ENCODE data around the gene PEX14.
"Not testable (repeated sequence)": the region's sequence is repeated elsewhere in the genome, so short reads cannot be mapped to it uniquely, and the experiment has no call there.

Gene PEX14, protein sequence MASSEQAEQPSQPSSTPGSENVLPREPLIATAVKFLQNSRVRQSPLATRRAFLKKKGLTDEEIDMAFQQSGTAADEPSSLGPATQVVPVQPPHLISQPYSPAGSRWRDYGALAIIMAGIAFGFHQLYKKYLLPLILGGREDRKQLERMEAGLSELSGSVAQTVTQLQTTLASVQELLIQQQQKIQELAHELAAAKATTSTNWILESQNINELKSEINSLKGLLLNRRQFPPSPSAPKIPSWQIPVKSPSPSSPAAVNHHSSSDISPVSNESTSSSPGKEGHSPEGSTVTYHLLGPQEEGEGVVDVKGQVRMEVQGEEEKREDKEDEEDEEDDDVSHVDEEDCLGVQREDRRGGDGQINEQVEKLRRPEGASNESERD

GRCh38 chr1:10474613-10475507, at the start of gene PEX14:
TSS of gene PEX14 (plus strand) at chr1:10474950. CDS start at chr1:10474967, 17 bp downstream.
- peak; percentile 82 for DNase-seq

- not testable (repeated sequence) for DNase-seq
Measured at GRCh38 chr1:10425826-10426534, 48.8 kb upstream of the PEX14 start.

DNA sequence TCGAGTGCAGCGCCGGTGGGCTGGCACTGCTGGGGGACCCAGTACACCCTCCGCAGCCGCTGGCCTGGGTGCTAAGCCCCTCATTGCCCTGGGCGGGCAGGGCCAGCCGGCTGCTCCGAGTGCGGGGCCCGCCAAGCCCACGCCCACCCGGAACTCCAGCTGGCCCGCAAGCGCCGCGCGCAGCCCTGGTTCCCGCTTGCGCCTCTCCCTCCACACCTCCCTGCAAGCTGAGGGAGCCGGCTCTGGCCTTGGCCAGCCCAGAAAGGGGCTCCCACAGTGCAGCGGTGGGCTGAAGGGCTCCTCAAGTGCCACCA, 48.3 kb upstream of the PEX14 start:
- DNase-seq, result not testable (repeated sequence)

DNA sequence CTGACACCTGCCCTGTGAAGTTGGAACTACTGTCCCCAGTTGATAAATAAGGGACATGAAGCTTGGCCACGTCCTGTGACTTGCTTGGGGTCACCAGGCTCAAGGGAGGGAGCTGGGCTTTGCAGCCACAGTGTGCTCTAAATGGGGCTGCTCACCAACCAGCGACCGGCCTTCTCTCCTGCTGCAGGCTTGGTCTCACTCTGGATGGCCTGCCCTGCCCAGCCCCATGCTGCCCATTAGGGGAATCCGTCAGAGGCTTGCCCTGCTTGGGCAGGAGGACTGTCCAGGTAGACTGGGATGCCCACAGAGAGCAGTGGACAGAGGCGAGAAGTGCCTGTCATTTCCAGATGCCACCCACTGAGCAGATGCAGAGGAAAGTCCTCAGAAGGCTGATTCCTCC, 45.8 kb upstream of the PEX14 start:
- no peak for DNase-seq

DNA sequence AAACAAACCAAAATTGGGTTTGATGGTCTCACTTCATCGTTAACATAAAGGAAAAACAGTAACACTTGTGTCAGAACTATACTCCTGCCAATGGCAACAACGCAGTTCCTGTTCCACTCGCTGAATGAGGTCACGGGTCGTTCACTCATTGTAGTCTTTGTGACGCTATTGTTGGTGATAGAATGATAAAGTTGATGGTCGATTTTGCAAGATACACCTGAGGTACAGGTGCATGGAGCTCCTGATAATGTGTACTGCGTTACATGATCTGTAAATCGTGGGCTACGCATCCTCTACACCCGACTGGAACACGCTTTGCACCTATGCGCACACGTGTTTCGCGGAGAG, 44.9 kb upstream of the PEX14 start:
- DNase-seq, result no peak

DNA sequence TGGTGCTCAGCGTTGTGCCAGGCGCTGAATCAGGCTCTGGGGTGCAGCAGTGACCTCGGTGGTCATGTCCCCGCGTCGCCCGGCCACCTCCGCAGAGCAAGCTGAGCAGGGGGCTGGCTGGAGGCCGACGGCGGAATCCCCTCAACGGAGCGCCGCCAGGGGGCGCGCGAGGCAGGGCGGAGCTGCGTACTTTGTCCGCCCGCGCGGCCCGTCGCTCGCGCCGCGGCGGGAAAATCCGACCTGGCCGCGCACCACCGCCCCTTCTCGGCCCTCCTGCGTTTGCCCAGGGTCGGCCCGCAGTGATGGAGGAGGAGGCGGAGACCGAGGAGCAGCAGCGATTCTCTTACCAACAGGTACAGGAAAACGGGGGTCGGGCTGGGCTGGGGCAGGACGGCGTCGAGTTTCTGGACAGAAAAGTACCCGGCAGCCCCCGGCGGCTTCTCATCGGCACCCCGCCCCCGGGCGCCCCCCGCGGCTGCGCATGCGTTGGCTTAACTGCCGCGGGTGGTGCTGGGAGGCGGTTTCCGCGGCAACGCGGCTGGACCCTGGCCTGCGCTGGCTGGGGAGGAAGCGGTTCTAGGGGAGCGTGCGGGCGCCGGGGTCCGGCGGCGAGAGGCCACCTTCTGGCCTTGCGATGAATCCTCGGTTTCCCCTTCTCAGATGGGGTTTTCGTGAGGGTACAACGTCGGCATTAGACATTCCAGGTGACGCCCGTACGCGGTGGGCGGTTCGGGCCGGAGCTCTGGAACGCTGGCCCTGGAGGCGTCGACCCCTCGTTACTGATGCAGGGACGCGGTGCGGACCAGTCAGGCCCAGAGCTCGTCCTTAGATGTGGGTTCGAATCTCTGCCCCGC, 44.3 kb upstream of the PEX14 start, which contains the start of gene CENPS:
TSS of gene CENPS (plus strand) at position 218 of the 854 bp plus-strand sequence. CDS start at position 303, 85 bp downstream.
- DNase-seq, result peak; percentile 61

DNA sequence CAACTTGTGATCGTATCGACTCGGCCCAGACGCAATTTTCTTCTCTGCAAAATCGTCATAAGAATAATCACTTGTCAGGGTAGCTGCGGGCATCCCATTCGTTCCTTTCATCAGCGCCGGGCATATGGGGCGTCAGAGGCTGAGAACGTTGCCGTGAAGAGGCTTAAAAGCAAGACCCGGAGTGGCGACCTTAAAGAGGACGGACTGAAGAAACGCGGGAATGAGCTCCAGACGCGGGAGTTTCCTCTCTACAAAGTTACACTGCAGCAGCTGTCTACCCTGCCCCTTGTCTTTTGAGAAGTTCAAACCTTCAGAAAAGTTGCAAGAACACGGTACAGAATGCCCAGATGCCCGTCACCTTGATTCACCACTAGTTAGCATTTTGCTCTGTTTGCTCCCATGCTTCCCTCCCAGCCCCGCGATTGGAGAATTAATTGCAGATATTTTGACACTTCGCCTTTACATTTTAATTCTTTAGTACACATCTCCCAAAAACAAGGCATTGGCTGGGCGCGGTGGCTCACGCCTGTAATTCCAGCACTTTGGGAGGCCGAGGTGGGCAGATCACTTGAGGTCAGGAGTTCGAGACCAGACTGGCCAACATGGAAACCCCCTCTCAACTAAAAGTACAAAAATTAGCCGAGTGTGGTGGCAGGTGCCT, 43.5 kb upstream of the PEX14 start:
- no peak for DNase-seq

- no peak for DNase-seq
Measured at GRCh38 chr1:10432910-10433700, 41.6 kb upstream of the PEX14 start.

- DNase-seq, result no peak
Measured at GRCh38 chr1:10433790-10434189, 41.0 kb upstream of the PEX14 start.

- no peak for DNase-seq
Measured at GRCh38 chr1:10434590-10434989, 40.2 kb upstream of the PEX14 start.

DNA sequence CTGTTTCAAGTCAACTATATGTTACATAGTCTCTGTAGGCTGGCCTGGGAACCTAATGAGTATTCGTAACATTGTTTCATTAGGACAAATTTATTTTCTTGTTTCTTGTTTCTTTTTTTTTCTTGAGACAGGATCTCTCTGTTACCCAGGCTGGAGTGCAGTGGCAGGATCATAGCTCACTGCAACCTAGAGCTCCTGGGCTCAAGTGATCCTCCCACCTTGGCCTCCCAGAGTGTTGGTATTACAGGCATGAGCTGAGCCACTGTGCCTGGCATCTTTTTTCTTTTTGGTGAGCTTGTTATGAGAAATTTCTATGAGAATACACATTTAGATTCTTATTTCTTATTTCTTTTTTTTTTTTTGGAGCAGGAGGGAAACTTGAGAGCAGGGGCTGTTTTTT, 37.7 kb upstream of the PEX14 start:
- DNase-seq, result no peak

DNA sequence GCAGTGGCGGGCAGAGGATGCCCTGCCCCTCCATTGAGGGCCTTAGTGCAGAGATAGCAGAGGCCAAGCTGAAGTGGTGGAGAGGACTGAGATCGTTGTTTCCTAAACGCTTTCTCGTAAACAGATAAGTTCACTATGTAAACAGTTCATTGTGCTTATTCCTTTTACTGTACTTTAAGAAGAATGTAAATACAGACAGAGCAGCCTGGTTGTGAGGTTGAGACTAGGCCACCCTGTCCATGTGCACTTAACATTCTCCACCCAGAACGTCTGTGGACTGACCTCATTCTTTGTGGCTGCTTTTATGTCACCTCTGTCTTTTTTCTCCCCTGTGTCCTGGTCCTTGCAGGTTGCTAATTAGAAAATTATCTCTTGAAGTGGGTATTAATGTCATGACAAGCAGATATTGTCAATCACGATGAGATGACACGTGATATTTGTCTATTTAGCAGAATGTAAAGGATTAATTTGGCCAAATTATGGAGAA, 36.0 kb upstream of the PEX14 start:
- DNase-seq, result no peak

- no peak for DNase-seq
Measured at GRCh38 chr1:10440305-10440704, 34.4 kb upstream of the PEX14 start.

GRCh38 chr1:10440794-10441193, 34.0 kb upstream of the PEX14 start:
- DNase-seq, result no peak

GRCh38 chr1:10444248-10444647, 30.5 kb upstream of the PEX14 start:
- DNase-seq, result no peak

DNA sequence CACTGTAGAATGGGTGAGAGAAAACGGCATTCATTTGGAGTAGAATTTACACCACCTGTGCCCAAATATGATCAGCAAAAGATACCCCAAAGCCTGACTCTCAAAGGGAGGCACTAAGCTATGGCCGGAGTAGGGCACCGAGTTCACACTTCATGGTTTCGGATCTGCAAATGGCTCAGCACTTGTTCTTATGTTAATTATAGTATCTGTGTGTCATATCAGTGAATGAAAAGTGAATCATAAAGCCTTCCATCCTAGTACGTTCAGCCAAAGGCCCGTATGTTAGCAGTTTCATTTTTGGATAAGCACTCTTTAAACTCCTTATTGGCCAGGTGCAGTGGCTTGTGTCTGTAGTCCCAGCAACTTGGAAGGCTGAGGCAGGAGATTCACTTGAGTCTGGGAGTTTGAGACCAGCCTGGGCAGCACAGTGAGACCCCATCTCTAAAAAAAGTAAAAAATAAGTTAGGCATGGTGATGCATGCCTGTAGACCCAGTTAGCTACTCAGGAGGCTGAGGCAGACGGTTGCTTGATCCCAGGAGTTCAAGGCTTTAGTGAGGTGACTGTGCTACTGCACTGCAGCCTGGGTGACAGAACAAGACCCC, 29.9 kb upstream of the PEX14 start:
- DNase-seq, result no peak

DNA sequence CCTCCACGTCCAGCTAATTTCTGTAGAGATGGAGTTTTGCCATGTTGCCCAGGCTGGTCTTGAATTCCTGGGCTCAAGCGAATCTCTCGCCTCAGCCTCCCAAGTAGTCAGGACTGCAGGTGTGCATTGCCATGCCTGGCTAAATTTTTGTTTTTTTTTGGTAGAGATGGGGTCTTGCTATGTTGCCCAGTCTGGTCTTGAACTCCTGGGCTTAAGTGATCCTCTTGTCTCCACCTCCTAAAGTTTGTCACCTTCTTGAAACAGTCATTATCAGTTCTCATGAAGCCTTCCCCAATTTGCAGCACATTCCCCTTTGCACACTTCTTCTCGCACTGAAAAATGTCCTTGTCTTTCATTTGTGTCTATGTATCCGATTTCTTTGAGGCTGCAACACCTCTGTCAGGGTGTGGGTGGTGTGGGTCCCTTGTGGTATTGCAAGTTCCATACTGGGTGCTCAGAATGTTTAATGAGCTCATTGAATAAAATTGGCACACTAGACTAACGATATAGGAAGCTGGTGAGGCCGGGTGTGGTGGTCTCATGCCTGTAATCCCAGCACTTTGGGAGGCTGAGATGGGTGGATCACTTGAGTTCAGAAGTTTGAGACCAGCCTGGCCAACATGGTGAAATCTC, 27.8 kb upstream of the PEX14 start:
- no peak for DNase-seq

DNA sequence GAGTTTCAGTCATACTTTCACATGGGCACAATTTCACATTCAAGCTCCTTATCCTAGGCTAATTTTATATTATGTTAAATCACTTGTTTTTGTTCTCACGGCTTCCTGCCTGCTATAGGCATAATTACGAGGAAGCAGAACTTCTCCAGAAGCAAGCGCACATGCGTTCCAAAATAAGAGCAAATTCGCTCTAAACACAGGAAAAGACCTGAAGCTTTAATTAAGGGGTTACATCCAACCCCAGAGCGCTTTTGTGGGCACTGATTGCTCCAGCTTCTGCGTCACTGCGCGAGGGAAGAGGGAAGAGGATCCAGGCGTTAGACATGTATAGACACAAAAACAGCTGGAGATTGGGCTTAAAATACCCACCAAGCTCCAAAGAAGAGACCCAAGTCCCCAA, 25.0 kb upstream of the PEX14 start, which contains the start of gene CORT:
TSS of gene CORT (plus strand) at position 281 of the 400 bp plus-strand sequence. CDS start 193 bp downstream, outside the sequence.
- no peak for DNase-seq

DNA sequence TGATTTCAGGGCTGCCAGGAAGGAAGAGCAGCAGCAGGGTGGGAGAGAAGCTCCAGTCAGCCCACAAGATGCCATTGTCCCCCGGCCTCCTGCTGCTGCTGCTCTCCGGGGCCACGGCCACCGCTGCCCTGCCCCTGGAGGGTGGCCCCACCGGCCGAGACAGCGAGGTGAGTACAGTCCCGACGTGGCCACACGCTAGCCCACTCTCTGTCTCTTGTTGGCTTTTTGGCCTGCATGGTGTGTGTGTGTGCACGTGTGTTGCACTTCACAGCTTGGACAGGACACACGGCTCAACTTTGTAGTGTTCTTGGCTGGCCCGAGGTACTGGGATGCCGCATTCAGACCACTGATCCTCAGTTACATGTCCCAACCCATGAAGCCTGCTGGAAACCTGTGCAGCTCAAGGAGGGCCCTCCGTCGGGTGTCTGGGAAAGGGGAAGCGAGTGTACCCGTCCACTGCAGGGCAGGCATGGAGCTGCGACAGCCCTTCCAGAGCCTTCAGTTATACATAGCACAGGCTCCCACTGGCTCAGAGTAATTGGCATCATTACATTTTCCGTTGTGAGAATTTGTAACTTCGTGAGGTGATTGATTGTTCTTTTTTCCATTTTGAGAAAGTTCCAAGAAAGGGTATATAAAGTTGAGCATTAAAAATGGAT, 24.5 kb upstream of the PEX14 start:
- no peak for DNase-seq
